ENCODE data around the gene ANKRD33.

ANKRD33 gene

DNA sequence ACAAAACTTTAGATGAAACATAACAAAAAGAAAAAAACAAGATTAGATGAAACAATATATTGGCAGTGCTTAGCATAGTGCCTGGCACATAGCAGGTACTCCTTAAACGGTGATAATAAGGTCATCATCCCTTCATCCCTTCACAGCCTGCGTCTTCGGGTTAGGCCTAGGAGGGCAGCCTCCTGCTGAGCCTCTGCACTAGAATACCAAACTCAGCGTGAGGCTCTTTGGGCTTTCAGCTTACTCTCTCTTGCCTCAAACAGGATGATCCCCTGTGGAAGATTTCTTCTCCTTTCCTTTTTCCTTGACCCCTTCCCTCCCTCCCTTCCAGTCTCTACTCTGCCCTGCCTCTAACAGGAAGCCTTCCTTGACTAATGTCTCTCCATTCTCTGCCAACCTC, 25.0 kb upstream of the ANKRD33 start:
- DNase-seq = peak in 1 of 2 experiments; percentile 21

DNA sequence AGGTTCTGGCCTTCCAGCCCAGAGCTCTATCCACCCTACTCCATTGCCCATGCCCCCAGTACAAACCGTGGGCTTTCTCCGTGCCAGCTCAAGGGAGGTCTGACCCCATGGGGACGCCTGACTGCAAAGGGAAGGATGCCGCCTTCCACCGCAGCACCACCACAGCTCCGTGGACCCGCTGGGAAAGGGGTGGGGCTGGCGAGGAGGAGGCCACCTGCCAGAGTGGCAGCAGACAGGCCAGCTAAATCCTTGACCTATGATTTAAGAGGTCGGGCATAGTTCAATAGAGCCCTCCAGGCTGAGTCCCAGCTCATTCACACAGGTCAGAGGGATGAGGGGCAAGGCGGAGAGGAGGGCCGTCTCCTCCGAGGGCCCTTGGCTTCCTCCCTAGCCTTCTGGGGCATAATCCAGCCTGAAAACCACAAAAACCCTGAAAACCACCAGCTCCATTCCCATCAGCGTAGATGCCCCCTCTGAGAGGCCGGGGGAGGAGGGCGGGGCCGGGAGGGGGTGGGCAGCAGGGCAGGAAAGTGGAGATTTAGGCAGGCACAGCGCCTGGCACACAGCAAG, 24.5 kb upstream of the ANKRD33 start:
- DNase-seq = peak in 1 of 2 experiments; percentile 52

DNA sequence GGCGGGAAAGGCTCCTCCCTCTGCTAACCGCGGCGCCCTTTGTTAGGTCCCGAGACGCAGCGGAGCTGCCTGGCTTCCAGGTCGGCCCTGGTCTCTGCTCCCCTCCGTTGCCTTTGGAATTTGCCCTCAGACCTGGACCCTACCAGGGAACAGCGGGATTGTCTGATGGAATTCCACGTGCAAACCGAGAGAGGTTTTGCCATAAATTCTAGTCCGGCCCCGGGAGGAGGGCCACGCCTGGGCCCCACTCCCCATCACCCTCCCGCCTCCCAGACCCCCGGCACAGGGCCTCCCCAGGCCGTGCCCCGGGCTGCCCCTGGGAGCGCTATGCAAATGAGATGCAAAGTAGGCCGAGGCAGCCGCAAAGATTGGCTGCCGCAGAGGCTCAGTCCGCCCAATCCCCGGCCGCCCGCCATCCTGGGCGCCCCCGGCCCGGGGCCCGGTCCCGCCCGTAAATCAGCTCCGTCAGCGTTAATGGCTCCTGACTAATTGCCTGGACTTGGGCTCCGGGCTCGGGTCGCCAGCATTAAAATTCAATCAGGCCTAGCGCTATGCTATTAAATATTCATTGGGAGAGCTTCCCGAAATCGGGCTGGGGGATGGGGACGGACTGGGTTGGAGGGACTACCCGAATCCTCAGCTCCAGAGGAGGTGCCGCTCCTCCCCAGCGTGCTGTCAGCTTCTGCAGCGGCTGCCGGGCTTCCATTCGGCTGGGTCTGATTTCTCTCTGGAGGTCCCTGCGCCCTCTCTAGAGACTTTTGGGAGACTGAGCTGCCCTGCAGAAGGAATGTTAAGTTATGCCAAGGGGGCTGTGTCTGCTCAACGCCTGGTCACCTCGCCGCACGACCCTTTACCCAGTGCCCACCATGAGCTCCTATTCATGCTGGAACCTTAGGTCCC, 23.7 kb upstream of the ANKRD33 start:
- DNase-seq = peak; percentile 67 to 85

- DNase-seq = peak; percentile 62 to 78
Observed at GRCh38 chr12:51864833-51865670, 22.9 kb upstream of the ANKRD33 start.

DNA sequence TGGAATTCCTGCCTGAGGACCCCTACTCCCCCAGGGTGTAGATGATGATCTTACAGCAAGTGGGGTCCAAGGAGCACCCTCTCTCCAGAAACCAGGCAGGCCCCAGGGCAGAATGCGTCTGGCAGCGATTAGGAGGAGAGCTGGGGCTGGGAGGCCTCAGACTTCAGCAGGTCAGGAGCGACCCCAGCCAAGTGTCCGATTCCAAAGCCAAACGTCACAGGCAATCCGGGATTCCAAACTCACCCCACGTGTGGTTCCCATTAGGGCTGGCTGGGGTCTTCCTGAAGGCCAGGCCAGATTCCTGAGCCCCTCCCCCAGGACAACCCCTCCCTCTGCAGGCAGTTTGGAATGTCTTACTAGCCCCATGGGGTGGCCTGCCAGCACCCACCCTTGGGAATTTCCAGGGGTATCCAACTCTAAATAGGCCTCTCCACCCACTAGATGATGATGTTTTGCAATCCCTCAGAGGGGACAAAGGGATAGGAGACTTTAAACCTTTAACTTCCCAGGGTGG, 22.1 kb upstream of the ANKRD33 start:
- no peak for DNase-seq

GRCh38 chr12:51866324-51866723, 21.6 kb upstream of the ANKRD33 start:
- DNase-seq = no peak

GRCh38 chr12:51866762-51867161, 21.1 kb upstream of the ANKRD33 start:
- no peak for DNase-seq

DNA sequence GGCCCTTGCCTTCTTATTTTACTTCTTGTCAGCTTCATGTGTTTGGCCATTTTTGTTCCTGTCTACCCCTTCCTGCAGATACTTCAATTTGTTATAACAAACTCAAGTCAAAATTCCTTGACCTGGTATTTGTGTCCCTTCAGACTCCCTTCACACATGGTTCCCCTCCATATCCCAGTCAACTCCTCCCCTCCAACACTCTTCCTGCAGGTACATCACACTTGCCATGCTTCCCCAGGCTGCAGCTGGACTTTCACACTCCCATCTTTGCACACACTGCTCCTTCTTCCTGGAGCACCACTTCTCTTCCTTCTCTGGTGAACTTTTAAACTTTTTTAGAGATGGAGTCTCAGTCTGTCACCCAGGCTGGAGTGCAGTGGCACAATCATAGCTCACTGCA, 20.5 kb upstream of the ANKRD33 start:
- no peak for DNase-seq

GRCh38 chr12:51867796-51868428, 20.0 kb upstream of the ANKRD33 start:
- no peak for DNase-seq

GRCh38 chr12:51868821-51869495, 18.9 kb upstream of the ANKRD33 start:
- DNase-seq = peak; percentile 34 to 70

DNA sequence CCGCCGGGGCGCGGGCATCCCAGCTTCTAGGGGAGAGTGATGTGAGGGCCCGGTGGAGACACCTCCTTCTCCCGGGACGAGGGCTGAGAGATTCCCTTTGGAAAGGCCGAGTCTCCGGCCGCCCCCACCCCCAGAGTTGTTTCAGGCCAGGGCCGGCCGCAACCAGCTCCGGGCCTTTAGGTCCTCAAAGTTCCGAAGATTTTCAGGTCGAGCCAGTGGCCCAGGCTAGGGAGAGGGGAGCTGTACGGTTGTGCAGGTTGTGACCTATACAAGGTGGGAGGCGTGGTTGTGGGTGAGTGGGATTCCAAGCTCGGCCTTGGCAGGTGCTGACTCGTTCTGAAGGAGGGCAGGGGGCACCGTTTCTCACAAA, 18.4 kb upstream of the ANKRD33 start:
- DNase-seq = peak in 1 of 2 experiments; percentile 14

GRCh38 chr12:51869931-51870330, 18.0 kb upstream of the ANKRD33 start:
- DNase-seq = no peak

- no peak for DNase-seq
Observed at GRCh38 chr12:51870504-51870903, 17.4 kb upstream of the ANKRD33 start.

- peak; percentile 14 to 30 for DNase-seq
Observed at GRCh38 chr12:51871126-51871525, 16.8 kb upstream of the ANKRD33 start.

- DNase-seq = peak; percentile 35 to 79
Observed at GRCh38 chr12:51871918-51872688, 15.8 kb upstream of the ANKRD33 start.

- DNase-seq = no peak
Observed at GRCh38 chr12:51872689-51872981, 15.3 kb upstream of the ANKRD33 start.

DNA sequence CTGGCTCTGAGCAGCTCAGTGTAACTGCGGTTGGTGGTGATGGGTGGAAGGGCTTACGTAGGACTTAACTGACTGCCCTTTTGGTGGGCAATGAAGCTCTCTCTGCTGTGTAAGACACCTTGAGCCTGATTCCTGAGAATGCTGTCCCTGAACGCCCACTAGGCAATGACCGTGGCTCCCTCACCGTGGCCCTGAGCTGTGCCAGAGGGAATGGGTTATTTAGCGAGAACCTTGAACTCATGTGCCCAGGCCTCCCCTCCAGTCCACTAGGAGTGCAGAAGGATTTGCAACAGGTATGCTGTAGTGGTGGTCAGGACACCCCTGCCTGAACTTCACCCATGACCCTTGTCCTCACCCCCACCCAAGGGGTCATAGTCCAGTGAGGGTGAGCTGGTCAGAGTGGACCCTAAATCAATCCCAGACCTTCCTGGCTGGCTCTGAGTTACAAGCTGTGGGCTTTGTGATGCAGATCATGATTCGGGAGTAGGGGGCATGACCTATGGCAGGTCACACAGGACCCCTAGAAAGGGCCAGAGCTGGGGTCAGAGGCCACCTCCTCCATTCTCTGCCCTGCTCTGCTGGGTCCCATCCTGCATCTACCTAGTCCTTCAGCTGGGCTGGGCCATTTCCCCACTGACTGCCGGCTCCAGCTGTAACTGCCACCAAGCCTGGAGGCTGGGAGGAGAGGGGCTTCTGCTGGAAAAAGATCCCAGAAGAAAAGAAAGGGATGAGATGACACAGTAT, 14.5 kb upstream of the ANKRD33 start:
- DNase-seq = no peak

DNA sequence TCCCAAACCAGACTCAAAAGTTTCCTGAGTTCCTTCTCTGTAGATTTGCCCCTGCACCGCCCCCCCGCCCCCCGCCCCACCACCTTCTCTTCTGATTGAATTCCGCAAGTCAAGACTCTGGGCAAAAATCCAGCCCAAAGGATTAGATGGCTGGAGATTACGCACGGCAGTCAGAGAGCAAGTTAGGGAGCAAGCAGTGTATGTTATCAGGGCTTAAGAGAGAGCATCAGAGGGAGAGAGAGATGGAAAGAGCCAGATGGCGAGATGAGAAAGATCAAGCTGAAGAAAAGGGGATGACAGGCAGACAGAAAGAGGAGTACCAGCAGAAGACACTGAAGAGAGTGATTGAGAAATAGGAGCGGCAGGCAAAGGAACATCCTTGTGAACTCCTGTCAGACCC, 13.9 kb upstream of the ANKRD33 start:
- DNase-seq = peak; percentile 93 to 96

GRCh38 chr12:51874486-51874885, 13.4 kb upstream of the ANKRD33 start:
- no peak for DNase-seq

DNA sequence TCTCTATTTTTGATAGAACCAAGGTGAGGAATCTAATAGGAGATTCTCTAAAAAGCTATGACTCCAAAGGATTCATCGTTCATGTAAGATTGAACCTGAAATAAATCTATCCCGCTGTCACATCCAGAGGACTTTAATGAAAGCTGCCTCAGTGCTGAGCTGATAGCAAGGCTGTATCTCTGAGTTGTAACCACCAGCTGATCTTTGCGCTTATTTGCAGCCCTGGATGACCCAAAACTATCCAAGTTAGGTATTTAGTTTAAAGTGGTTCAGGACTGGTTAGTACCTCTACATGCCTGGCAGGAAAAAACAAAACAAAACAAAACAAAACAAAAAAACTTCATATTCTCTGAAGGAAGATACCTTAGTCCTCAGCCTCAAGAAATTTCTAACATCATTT, 8.8 kb upstream of the ANKRD33 start:
- DNase-seq = no peak

- DNase-seq = no peak
Observed at GRCh38 chr12:51883295-51883694, 4.6 kb upstream of the ANKRD33 start.
